Measurements from ENCODE around the gene CCNF.

CCNF gene

GRCh38 chr16:2473999-2474876, 45.0 kb downstream of the CCNF start (continued):
- TF ChIP-seq HIC1 (tag by site-specific recombination; IDR thresholded peaks at IDR 0.05), result peak; percentile 71
- TF ChIP-seq ZBTB1 (tag by site-specific recombination; IDR thresholded peaks at IDR 0.05), result no peak
- TF ChIP-seq ZNF148 (tag by site-specific recombination; IDR thresholded peaks at IDR 0.05; ENCODE audit: borderline replicate concordance), result no peak
- peak; percentile 23; the same call in 1 of the 2 replicates for TF ChIP-seq KLF8 (tag by site-specific recombination; IDR thresholded peaks at IDR 0.05)
- TF ChIP-seq ZSCAN16 (tag by site-specific recombination; IDR thresholded peaks at IDR 0.05), result peak; percentile 26; the same call in 1 of the 2 replicates
- TF ChIP-seq ZNF280D (tag by site-specific recombination; IDR thresholded peaks at IDR 0.05), result no peak
- peak; percentile 51; the same call in 1 of the 2 replicates for TF ChIP-seq INSM2 (tag by site-specific recombination; IDR thresholded peaks at IDR 0.05)
- TF ChIP-seq ZNF221 (tag by site-specific recombination; IDR thresholded peaks at IDR 0.05; ENCODE audit: borderline replicate concordance), result no peak
- peak; percentile 57 for TF ChIP-seq KLF1 (tag by site-specific recombination; IDR thresholded peaks at IDR 0.05)
- TF ChIP-seq ZBTB10 (tag by site-specific recombination; IDR thresholded peaks at IDR 0.05), result 0 out of 2 replicates have a peak, but pooled peaks have one; percentile 18
- peak; percentile 94 for TF ChIP-seq ZIC2 (tag by site-specific recombination; IDR thresholded peaks at IDR 0.05)
- TF ChIP-seq PRDM6 (tag by site-specific recombination; IDR thresholded peaks at IDR 0.05), result no peak
- TF ChIP-seq ZNF585B (tag by site-specific recombination; IDR thresholded peaks at IDR 0.05), result 0 out of 2 replicates have a peak, but pooled peaks have one; percentile 8
- no peak for TF ChIP-seq ZNF513 (tag by site-specific recombination; IDR thresholded peaks at IDR 0.05)
- TF ChIP-seq ZFP69B (tag by site-specific recombination; IDR thresholded peaks at IDR 0.05), result no peak
- TF ChIP-seq SP2 (tag by site-specific recombination; IDR thresholded peaks at IDR 0.05), result peak; percentile 72
- 0 out of 2 replicates have a peak, but pooled peaks have one; percentile 23 for TF ChIP-seq ZNF10 (tag by site-specific recombination; IDR thresholded peaks at IDR 0.05)
- TF ChIP-seq ZEB2 (tag by site-specific recombination; IDR thresholded peaks at IDR 0.05), result peak; percentile 79
- TF ChIP-seq KLF16 (tag by site-specific recombination; IDR thresholded peaks at IDR 0.05), result peak; percentile 22; the same call in 1 of the 2 replicates
- TF ChIP-seq ZNF555 (tag by site-specific recombination; conservative IDR thresholded peaks at IDR 0.05), result no peak
- 0 out of 2 replicates have a peak, but pooled peaks have one; percentile 86 for TF ChIP-seq ZXDB (tag by site-specific recombination; IDR thresholded peaks at IDR 0.05)
- TF ChIP-seq ZNF777 (tag by site-specific recombination; IDR thresholded peaks at IDR 0.05; ENCODE audit: borderline replicate concordance), result peak; percentile 23; the same call in 1 of the 2 replicates

Data from HEK293 (cell line).